GM12865 (cell line): Measurements from ENCODE around the gene PAIP2B.

ENCODE experiments used
- DNase-seq: peaks from one replicate; pipeline ENCODE4 v3.0.0; 2010; ENCODE audit warnings: low read depth
- H3K4me3 ChIP-seq: 2 replicates; pipeline ENCODE4 v1.5.1; 2011; ENCODE audit warnings: mild to moderate bottlenecking, low read depth, low read length, control low read depth
- CTCF ChIP-seq: IDR thresholded peaks from 2 replicates; pipeline ENCODE4 v1.5.1; 2011; ENCODE audit warnings: low read length, control low read depth, low read depth, inconsistent platforms; ENCODE audit not compliant: insufficient read depth; ENCODE audit errors: missing control alignments

PAIP2B gene

GRCh38 chr2:71254078-71254477, 27.2 kb upstream of the PAIP2B start:
- no peak for DNase-seq
- TF ChIP-seq CTCF, result no peak
- H3K4me3 ChIP-seq, result no peak overlapping the region

- H3K4me3 ChIP-seq, result no peak overlapping the region
- no peak for DNase-seq
- TF ChIP-seq CTCF, result no peak
Measured at GRCh38 chr2:71253476-71253875, 26.6 kb upstream of the PAIP2B start.

- no peak for TF ChIP-seq CTCF
- no peak overlapping the region for H3K4me3 ChIP-seq
- DNase-seq, result no peak
Measured at GRCh38 chr2:71252862-71253261, 26.0 kb upstream of the PAIP2B start.

- TF ChIP-seq CTCF, result no peak
- DNase-seq, result no peak
- H3K4me3 ChIP-seq, result no peak overlapping the region
Measured at GRCh38 chr2:71250935-71251334, 24.0 kb upstream of the PAIP2B start.

DNA sequence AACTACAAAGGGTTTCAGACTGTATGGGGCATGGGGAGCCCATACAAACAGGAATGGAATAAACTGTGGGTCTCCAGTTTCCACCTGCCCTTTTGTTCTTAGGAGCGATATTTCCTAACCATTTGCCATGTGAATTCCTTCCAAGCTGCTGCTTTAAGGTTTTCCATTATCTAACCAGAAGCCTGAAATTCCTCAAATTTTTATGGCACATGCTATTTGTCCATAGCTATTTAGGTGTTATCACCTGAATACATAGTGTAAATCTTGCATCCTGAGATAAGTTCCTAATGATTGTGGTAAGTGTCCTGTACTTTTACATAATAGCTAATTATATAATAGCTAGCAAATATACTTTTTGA, 17.4 kb upstream of the PAIP2B start:
- TF ChIP-seq CTCF, result no peak
- no peak for DNase-seq
- H3K4me3 ChIP-seq, result no peak overlapping the region

- no peak for DNase-seq
- no peak overlapping the region for H3K4me3 ChIP-seq
- TF ChIP-seq CTCF, result no peak
Measured at GRCh38 chr2:71243634-71244301, 16.9 kb upstream of the PAIP2B start.

GRCh38 chr2:71240794-71241193, 13.9 kb upstream of the PAIP2B start:
- no peak overlapping the region for H3K4me3 ChIP-seq
- TF ChIP-seq CTCF, result no peak
- no peak for DNase-seq
